ENCODE results near the gene TECPR2. TPM values are rescaled to one million over a fixed set of nuclear protein-coding genes. Genes with fewer than 3 reads are reported as not detected.

Gene TECPR2
- total and polyA plus RNA-seq, 8 donors, result 11.6 to 30.1 (median 16.2) TPM

DNA sequence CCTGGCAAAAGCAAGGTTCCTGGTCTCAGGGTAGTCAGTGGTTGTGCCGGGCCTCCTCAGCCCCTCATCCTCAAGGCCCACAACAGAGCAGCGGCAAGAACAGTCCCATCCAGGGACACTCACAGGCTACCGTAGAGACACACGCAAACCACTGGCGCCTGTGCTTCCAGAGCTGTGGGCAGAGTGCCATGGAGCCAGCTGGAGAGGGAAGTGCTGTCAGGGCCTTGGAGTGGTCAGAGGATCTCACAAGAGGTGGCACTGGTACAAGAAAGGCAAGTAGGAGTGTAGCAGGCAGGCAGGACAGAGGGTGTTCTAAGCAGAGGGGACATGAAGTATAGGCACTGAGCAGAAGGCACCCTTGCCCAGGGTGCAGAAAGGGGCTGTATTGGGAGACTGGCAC is 112.2 kb downstream of the TECPR2 start:
- DNase-seq (peak; percentile 59 to 86 (median 66)), ATAC-seq (peak; percentile 88)
- Histone ChIP-seq H3K4me3 (no peak overlapping the region), H3K27ac (no peak overlapping the region), H3K36me3 (peaks cover 0 to 20% of the 10 kb centered on the region in 2 donors), H3K27me3 (no peaks in the 10 kb centered on the region), H3K4me1 (peaks cover 4 to 5% of the 10 kb centered on the region in 2 donors), H3K9me3 (no peaks in the 10 kb centered on the region)
- TF ChIP-seq, protein P1, sequence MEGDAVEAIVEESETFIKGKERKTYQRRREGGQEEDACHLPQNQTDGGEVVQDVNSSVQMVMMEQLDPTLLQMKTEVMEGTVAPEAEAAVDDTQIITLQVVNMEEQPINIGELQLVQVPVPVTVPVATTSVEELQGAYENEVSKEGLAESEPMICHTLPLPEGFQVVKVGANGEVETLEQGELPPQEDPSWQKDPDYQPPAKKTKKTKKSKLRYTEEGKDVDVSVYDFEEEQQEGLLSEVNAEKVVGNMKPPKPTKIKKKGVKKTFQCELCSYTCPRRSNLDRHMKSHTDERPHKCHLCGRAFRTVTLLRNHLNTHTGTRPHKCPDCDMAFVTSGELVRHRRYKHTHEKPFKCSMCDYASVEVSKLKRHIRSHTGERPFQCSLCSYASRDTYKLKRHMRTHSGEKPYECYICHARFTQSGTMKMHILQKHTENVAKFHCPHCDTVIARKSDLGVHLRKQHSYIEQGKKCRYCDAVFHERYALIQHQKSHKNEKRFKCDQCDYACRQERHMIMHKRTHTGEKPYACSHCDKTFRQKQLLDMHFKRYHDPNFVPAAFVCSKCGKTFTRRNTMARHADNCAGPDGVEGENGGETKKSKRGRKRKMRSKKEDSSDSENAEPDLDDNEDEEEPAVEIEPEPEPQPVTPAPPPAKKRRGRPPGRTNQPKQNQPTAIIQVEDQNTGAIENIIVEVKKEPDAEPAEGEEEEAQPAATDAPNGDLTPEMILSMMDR (IDR thresholded peaks at IDR 0.05), result no peak
- intact Hi-C loops (cut with DNase I), result no loop called here

DNA sequence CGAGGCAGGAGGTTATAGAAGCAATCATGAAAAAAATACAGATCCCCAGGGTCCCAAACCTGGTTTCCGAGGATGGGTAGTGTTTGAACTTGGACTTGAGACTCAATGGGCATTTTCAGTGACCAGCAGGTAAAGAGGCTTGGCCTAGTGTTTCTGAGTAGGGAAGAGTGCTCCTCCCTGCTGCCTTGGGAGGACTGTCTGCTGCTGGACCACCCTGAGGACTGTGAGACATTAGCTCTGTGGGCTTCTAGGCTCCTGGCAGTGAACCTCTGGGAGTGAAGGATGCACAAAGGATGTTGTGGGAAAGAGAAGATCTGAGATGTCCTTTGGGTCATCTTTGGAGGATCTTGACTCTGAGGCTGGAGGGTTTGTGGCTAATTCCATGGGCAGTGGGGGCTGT is 116.4 kb downstream of the TECPR2 start:
- H3K9me3 ChIP-seq, result no peaks in the 10 kb centered on the region
- peak overlapping the region in 1 of 2 donors; percentile 30 for H3K27ac ChIP-seq
- no peak overlapping the region for H3K4me3 ChIP-seq
- peaks cover 0 to 7% of the 10 kb centered on the region in 2 donors for H3K36me3 ChIP-seq
- H3K27me3 ChIP-seq, result no peaks in the 10 kb centered on the region
- peak in 1 of 4 donors; percentile 2 for DNase-seq
- intact Hi-C loops (cut with DNase I), result no loop called here
- ATAC-seq, result no peak
- peaks cover 4 to 9% of the 10 kb centered on the region in 2 donors for H3K4me1 ChIP-seq
- TF ChIP-seq, protein P1 (IDR thresholded peaks at IDR 0.05), result no peak

GRCh38 chr14:102479777-102480176 is 117.0 kb downstream of the TECPR2 start:
- peak; percentile 71 for ATAC-seq
- Histone ChIP-seq H3K4me3 (no peak overlapping the region), H3K36me3 (peaks cover 0 to 7% of the 10 kb centered on the region in 2 donors), H3K27ac (peak overlapping the region in 1 of 2 donors; percentile 30), H3K9me3 (no peaks in the 10 kb centered on the region), H3K27me3 (no peaks in the 10 kb centered on the region), H3K4me1 (peaks cover 4 to 9% of the 10 kb centered on the region in 2 donors)
- TF ChIP-seq, protein P1 (IDR thresholded peaks at IDR 0.05), result no peak
- intact Hi-C loops (cut with DNase I), result no loop called here
- peak in 3 of 4 donors; percentile 26 to 83 (median 66) for DNase-seq

- TF ChIP-seq, protein P1 (IDR thresholded peaks at IDR 0.05), result no peak
- Histone ChIP-seq H3K36me3 (peaks cover 0 to 7% of the 10 kb centered on the region in 2 donors), H3K27me3 (no peaks in the 10 kb centered on the region), H3K4me1 (peaks cover 0 to 9% of the 10 kb centered on the region in 2 donors), H3K27ac (no peak overlapping the region), H3K9me3 (no peaks in the 10 kb centered on the region), H3K4me3 (no peak overlapping the region)
- intact Hi-C loops (cut with DNase I), result no loop called here
- ATAC-seq (no peak), DNase-seq (peak in 1 of 4 donors; percentile 3)
Measured at GRCh38 chr14:102481371-102481770, 118.6 kb downstream of the TECPR2 start.

DNA sequence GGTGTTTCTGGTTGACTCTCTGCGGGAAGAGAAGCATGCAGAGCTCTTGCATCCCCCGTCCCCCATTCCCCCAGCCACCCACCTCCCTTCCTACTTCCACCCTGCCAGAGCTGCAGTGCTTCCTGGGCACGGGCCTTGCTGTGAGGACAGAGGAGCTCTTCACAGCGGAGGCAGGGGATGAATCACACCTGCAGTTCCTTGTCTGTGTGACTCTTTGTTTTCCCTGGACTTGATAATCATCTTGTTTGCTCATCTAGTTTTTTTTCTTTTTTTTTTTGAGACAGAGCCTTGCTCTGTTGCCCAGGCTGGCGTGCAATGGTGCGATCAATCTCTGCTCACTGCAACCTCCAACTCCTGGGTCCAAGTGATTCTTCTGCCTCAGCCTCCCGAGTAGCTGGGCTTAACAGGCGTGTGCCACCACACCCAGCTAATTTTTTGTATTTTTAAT is 119.1 kb downstream of the TECPR2 start:
- H3K4me1 ChIP-seq, result peaks cover 0 to 9% of the 10 kb centered on the region in 2 donors
- H3K27me3 ChIP-seq, result no peaks in the 10 kb centered on the region
- no peaks in the 10 kb centered on the region for H3K9me3 ChIP-seq
- TF ChIP-seq, protein P1 (IDR thresholded peaks at IDR 0.05), result no peak
- DNase-seq (peak in 1 of 4 donors; percentile 24), ATAC-seq (no peak)
- H3K4me3 ChIP-seq, result no peak overlapping the region
- H3K36me3 ChIP-seq, result peaks cover 0 to 7% of the 10 kb centered on the region in 2 donors
- no peak overlapping the region for H3K27ac ChIP-seq
- intact Hi-C loops (cut with DNase I), result no loop called here
